ENCODE results near the gene MRTFA.

DNA sequence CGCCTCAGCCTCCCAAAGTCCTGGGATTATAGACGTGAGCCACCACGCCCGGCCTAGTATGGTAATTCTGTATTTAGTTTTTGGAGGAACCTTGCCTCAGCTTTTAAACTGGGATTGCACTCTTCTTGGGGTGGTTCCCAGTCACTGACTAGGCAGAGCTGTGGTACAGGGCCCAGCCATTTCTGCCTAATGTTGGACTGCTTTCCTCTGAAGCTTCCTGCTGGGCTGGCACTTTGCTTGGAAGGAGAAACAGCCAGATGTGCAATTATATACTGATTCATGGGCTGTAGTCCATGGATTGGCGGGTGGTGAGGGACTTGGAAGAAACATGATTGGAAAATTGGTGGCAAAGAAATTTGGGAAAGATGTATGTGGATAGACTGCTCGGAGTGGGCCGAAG is 25.2 kb upstream of the MRTFA start:
- TF ChIP-seq CTCF (IDR thresholded peaks at IDR 0.05): no peak
- TF ChIP-seq POLR2A (IDR thresholded peaks at IDR 0.05): no peak

All from uterus (tissue), 2 donors.